Measurements from ENCODE around the gene TEX54.
A peak's percentile ranks its signal among the peaks of the same experiment; 100 is the strongest.
"Not testable (repeated sequence)": the region's sequence is repeated elsewhere in the genome, so short reads cannot be mapped to it uniquely, and the experiment has no call there.

TEX54 gene

DNA sequence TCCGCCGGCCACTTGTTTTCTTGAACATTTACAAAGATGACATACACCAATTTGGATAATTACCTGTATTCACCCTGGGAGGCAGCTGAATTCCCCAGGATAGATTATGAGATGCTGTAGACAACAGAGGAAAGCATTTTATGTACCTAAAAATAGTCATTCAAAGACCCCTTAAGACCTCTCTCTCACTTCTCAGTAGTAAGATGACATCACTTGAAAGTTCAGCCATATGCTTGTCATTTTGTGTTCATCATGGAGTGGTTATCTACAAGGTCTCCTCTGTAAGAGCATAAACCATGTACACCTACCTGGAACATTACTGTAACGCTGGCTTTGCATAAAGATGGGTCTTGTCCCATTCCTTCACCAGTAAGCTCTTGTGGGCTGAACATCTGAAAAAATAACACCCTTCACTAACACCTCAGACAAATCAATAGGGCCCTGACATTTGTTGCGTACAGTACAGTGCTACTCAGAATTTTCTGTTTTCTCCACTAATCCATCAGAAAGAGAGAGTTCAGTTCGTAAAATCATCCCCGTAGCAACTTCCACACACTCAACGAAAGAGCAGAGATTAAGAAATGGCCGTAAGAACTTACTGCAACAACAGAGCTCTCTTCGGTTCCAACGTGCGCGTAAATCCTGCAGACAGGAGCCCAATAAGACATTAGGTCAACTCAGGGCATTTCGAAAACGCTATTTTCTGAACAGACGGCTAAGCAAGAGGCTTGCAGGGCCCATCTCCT, 22.4 kb upstream of the TEX54 start:
- no peak for DNase-seq

DNA sequence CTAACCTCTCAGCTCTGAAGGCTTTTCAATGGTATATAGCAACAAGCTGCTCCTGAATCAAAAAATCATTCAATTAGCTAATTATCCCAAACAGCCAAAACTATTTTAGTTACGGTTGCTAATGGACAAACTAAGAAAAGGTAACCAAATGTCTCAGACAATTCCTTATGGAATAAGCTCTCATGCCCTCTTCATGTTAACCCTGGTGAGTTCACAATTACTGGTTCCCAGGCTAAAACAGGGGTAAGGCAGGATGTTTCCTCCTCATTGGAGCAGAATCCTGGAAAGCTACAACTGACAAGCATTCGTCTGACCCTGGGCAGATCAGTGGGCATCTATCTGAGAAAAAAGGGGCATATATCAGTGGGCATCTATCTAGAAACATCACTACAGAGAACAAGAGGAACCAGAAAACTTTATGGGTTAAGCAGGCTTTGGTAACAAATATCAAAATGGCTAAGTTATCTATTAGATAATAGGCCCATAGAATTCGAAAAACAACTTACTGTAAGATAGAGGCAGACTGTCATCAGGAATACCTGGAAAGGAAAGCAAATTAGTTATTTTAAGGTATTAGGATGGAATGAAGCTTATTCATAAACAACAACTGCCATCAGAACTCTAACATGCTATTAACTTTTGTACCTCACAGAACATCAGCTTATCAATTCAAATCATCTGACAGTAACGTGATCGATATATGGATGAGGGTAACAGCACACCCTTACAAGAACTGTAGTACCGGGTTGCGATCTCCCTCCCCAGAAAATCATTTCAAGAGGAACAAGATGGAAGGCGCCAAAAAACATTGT, 21.6 kb upstream of the TEX54 start:
- DNase-seq: no peak

DNA sequence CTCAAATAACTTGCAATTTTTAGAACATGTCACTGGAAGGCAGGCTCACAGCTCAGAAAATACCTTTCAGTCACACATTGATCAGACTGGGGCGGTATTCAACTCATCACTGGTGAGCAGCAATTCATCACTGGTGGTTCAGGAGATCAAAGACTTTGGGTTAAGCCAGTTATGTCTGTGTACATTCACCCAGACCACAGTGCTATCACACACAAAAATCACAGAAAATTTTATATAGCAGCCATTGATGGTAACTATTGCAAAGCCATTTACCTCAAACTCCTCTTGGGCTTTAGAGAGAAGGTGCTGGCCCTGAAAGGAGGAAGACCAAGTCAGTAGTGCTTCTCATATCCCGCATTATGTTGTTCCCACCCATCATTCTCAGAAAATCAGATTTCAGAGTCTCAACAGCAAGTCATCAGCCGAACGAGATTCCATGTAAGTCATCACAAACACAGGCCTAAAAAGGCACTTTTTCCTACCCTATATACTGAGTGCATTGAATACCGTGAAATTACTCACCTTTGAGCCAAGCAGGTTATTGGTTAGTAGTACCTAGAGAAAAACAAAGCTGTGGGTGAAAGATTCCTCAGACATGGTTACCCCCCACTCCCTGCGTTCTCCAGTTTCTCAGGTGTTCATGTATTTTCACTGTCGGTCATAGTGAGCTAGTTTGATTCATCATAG, 20.8 kb upstream of the TEX54 start:
- DNase-seq: no peak

DNA sequence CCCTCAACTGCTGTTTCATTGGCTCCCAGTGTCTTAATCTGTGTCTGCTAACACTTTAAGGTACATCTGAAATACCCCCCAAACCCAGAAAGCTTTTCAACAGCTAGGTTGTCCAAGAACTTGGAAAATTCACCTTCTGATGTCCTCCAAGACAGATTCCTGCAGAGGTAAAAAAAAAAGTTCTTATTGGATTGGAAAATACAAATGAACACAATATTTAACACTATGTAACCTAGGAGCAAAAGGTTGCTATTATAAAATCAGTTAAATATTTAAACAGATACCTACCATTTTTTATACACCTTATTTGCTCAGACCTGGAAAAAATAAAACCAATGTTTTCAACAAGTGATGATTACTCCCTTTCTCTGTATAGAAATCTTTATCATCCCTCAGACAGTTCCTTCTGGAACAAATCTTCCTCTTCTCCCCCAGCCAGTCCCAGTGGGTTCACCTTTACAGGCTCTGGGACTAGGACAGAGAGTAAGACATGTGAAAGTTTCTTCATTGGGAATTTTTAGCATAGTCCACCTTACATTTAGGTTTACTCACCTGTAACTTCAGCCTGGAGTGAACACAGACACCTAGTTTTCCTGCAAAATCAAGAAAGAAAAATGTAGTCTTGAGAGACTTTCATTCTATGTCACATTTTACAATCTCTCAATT, 20.0 kb upstream of the TEX54 start:
- no peak for DNase-seq

DNA sequence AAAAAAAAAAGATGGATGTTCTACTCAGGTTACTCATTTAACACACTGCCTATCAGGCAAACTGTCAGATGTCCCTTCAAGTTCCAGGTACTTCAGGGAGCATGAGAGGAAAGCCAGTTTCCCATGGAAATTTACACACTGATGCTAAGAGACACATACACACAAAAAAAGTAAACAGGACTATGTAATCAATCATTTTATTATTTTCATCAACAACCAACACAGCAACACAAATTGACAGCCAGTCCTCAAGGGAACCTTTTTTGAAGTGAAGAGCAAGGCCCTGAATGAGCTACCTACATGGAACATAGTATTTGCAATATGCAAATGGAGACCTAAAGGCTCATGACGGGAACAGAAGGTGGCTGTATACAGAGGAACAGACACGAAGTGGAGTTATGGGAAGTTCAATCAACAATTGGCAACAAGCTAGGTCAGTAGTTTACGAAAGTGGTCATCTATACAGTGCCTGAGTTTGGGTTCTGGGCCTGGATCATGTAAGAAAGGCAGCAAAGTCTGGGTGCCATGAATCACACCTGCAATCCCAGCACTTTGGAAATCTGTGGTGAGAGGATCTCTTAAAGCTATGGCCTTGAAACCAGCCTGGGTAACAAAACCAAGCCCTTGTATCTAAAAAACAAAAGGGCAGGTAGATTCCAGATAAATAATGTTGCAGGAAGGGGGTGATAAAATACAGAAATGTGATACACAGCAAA, 19.3 kb upstream of the TEX54 start:
- no peak for DNase-seq

DNA sequence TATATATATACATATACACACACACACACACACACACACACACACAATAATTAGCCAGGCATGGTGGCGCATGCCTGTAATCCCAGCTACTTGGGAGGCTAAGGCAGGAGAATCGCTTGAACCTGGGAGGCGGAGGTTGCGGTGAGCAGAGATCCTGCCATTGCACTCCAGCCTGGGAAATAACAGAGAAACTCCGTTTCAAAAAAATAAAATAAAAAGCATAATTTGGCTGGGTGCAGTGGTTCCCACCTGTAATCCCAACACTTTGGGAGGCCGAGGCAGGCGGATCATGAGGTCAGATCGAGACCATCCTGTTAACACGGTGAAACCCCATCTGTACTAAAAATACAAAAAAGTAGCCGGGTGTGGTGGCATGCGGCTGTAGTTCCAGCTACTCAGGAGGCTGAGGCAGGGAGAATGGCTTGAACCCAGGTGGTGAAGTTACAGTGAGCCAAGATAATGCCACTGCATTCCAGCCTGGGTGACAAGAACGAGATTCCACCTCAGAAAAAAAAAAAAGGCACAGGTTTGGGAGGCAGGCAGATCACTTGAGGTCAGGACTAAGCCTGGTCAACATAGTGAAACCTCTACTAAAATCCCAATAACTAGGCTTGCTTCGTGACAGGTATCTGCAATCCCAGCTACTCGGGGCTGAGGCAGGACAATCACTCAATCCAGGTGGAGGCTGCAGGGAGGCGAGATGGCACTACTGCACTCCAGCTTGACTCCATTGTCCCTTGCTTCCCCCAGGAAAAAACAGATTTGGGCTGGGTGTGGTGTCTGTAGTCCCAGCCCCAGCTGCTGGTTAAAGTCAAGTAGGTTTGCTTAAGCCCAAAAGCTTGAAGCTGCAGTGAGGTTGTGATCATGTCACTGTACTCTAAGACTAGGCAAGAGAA, 18.5 kb upstream of the TEX54 start:
- peak; percentile 73 for DNase-seq

DNA sequence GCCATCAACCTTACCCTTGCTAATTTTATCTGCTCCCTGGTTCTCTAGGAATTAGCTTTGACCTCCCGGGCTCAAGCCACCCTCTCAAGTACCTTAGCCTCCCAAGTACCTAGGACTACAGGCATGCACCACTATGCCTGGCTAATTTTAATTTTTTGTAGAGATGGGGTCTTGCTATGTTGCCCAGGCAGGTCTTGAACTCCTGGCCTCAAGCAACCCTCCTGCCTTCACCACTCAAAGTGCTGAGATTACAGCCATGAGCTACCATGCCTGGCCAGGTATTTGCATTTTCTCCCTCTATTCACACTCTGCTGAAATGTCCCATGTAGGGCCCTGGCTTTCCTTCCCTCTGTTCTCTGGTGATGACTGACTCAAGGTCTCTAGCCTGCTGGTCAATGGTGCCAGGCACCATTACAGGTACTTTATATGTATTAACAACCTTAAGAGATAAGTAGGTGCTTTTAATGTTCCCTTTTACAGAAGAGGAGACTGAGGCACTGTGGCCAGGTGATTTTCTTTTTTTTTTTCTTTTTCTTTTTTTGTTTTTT, 15.2 kb upstream of the TEX54 start:
- DNase-seq: no peak

DNA sequence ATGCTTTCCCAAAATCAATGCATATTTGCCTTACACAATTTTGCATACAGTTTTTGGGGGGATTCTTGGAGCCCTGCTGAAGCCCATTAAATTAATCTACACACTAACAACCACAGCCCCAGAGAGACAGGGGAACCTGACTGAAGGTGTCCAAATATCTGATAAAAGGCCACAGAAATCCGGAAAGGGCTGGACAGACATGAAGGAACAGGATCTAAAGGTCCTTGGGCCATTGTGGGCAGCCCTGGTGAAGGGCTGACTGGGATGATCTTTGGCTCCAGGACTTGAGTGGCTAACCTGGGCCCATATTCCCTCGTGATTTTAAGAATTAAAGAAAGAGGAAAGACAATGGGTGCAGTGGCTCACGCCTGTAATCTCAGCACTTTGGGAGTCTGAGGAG, 13.5 kb upstream of the TEX54 start:
- no peak for DNase-seq

DNA sequence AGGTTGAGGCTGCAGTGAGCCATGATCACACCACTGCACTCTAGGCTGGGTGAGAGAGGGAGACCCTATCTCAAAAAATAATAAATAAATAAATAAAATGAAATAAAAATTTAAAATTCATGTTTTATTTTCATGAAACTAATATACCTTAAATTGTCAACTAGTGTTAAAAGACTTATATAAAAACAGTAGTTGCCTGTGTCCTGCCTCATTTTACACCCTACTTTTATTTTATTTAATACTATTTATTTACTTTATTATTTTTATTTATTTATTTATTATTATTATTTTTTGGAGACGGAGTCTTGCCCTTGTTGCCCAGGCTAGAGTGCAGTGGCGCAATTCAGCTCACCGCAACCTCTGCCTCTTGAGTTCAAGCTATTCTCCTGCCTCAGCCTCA, 11.5 kb upstream of the TEX54 start:
- no peak for DNase-seq

DNA sequence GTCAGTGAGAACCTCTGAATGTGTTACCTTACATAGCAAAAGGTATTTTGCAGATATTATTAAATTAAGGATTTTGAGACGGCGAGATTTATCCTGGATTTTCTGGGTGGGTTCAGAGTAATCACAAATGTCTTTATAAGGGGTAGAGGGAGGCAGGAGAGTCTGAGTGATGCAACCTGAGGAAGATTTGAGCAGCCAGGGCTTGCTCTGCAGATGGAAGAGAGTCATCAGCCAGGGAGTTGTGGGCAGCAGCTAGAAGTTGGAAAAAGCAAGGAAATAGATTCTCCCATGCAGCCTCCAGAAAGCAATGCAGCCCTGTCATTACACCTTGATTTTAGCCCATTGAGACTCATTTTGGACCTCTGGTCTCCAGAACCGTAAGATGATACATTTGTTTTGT, 10.8 kb upstream of the TEX54 start:
- no peak for DNase-seq

DNA sequence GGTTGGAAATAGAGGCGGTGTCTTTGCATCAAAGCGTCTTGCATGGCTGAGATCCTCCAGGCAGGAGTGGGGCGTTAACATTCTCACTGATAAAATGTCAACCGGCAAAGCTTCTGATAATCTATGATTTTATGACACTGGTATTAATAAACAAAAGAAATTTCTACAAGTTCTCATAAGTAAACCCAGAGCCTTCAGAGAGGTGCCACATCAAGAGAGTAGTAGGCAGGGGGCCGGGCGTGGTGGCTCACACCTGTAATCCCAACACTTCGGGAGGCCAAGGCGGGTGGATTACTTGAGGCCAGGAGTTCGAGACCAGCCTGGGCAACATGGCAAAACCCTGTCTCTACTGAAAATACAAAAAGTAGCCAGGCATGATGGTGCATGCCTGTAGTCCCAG, 10.2 kb upstream of the TEX54 start:
- DNase-seq: not testable (repeated sequence)

DNA sequence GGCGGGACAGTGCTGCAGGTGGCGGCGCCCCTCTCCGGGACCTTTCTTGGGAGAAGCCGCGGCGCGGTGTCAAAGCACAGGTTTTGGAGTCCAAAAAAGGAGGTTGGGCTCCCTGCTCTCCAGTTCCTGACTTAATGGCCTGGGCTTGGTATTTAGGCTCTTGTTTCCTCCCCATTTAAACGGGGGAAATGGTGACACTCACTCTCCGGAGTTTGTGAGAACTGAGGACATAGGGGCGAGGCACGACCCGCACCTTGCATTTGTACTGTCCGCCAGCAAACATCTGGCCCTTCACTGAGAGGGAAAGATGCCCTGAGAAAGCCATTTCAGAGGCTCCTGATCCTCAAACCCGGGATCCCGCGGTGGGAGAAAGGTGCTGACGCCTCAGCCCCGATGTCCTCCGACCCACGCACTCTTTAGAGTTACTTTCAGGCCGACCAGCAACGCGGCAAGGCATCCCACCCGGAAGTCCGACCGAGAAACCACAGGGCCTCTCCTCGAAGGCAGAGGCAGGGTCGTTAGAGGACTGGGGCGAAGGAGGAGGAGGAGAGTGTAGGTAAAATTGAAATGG, 9.6 kb upstream of the TEX54 start:
- peak; percentile 78 for DNase-seq

DNA sequence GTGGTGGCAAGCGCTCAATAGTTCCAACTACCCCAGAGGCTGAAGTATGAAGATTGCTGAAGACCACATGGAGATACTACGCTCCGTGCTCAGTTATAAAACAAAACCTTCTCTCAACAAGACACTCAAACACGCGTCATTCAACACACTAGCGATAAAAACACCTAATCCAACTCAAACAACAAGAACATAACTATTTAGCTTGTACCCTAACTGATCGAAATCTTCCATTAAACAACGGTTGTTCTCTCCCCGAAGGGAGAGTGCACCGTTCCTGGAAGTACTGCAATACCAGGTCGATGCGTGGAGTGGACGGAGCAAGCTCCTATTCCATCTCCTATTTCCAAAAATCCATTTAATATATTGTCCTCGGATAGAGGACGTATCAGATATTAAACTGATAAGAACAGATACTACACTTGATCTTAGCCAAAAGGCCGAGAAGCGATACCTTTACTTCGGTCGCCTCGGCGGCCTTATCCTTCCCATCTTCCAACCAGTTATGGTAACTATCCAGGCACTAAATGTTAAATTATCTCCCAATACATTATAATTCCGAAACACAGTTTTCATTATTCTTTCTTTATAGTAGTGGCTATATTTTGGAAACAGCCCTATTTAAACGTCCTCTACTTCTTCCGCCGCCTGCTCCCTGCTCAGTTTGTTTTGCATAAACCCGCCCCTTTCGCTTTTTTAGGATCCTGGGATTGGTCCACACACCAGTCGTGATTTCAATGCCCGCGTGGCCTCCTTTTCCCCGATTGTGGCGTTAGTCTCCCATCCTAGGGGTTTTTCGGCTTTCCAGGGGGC, 8.9 kb upstream of the TEX54 start:
- peak; percentile 98 for DNase-seq

DNA sequence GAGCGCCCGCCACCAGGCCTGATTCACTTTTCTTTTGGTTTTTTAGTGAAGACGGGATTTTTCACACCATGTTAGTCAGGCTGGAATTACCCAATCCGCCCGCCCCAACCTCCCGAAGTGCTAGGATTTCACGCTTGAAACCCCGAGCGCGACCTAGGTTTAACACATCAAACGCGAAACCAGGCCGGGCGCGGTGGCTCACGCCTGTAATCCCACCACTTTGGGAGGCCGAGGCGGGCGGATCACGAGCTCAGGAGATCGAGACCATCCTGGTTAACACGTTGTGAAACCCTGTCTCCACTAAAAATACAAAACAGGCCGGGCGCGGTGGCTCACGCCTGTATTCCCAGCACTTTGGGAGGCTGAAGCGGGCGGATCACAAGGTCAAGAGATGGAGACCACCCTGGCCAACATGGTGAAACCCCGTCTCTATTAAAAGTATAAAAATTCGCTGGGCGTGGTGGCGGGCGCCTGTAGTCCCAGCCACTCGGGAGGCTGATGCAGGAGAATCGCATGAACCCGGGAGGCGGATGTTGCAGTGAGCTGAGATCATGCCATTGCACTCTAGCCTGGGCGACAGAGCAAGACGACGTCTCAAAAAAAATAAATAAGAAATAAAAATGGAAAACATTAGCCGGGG, 8.2 kb upstream of the TEX54 start:
- peak; percentile 93 for DNase-seq

DNA sequence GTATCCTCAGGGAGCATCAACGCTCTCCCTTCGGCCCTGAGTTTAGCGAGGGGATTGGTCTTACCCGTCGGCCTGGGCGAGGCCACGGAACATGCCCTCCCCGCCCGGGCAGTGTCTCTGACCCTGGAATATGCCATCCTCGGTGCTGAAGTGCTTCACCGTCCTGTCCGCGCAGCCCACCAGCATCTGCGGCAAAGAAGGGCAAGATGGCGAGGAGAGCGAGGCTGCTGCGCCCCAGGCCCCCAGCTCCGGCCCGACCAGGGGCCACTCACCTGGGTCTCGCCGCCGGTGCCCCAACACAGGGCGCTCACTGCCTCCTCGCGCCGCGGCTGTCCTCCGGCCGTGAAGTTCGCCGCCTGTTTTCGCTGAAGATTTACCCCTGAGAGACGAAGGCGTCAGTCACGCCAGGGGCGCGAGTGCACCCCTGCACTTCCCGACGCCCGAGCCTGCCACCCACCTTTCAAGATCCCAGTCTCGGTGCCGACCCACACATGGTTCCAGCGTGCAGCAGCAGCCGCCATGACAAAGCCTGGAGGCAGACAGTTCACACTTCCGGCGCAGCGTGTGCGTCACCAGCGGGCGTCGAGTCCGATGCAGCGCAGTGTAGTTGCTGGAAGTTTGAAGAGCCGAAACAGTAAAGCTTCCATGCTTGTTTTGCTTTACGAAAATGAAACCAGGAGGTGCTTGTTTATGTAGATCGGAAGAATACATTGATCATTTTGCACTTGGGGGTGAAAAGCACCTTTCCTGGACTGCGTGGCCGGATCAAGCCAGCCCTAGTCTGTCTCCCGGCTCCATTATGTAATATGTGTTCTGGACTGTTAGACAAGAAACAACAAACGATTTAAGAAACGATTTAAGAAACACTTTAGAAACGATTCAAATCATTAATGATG, 6.7 kb upstream of the TEX54 start, which contains the start of gene WDR74:
Gene WDR74 (minus strand): TSS at position 541 of the 896 bp plus-strand sequence. CDS start 20 bp downstream, at position 521.
- DNase-seq: peak; percentile 93

DNA sequence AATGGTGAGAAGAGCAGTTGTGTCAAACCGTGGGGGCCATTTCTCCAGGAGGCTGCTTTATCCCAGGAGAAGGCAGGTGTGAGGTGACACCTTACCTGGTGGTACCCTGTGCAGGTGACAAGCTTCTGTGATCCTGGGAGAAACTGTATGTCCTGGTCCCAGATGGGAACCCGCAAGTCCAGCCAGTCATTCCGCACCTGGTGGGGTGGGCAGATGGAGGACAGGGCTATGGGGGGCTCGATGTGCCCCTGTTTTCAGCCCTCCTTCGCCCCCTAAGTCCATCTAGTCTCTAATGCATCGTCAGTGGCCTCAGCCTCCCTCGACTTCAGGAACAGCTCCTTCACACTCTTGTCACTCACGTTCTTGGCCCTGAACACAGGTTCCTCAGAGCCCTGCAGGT, 2.7 kb upstream of the TEX54 start:
- no peak for DNase-seq

DNA sequence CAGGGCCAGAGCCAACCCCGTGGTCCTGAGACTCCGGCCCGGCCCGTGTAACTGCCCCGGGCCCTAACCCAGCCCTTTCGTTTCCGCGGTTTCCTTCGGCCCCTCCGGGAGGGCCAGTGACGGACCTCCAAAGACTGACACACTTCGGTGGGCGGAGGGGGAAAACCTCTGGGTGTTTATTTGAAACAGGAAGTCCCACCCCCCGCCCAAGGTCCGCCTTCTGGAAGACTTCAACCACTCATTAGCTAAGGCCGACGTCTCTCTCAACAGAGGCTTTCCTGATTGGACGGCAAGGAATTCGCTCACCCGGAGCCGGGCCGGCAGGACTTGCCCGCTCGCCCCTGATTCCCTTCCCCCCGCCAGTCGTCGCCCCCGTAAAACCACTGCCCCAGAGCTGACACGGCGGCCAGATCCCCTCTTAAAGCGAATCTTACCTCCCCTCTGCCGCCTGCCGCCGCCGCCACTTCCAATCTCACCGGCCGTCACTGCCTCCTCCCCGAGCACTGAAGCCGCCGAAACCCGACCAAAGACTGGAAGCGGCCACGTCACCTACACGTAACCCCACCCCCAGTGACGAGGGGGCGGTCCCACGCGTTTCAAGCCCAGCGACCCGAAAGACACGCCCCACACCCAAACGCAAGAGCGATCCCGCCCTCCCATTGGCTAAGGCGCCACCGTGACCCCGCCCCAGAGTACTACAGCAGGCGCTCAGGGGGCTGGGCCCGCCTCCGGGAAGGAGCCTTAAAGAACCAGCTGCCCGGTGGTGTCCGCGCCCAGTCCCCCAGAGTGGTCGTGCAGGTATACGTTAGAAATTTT, 913 bp downstream of the TEX54 start, which contains the start of gene STX5:
Gene STX5 (minus strand): TSS at position 532 of the 816 bp plus-strand sequence. CDS start 808 bp downstream, outside the sequence.
- peak; percentile 100 for DNase-seq

All from islet precursor cell (in vitro differentiated cells).